HCT116 (cell line): ENCODE data around the gene SLC4A11. TPM values are rescaled to one million over a fixed set of nuclear protein-coding genes. Genes with fewer than 3 reads are reported as not detected.

Experiments used
- ATAC-seq: fragments of 200-7000 bp; cut with Tn5 transposase; 2 replicates; pipeline ENCODE4 v1.9.1; 2020; ENCODE audit warnings: mild to moderate bottlenecking, moderate library complexity
- BruUV-seq: library from RNA; stranded (reverse); fragments of 400-500 nt; replicated peaks from 2 replicates; lab custom pipeline; 2021; lab: Mats Ljungman, UMichigan
- CTCF ChIA-PET: fragments of 300-600 bp; sonication (Branson Sonifier 250); formaldehyde crosslinking; loops from one replicate; lab custom pipeline; 2021; ENCODE audit warnings: antibody characterized with exemption; lab: Charles Lee
- POLR2A ChIA-PET: fragments of 300-600, 350-600 bp; sonication (Branson Sonifier 250); formaldehyde crosslinking; loops from one replicate; lab custom pipeline; 2021; ENCODE audit warnings: antibody characterized with exemption; lab: Charles Lee
- RAD21 ChIA-PET, 2 experiments: fragments of 300-600 bp; sonication (Branson Sonifier 250); formaldehyde crosslinking; loops; one replicate each; lab custom pipeline; 2023; ENCODE audit warnings: low total read pairs in 2 of 2; ENCODE audit not compliant: uncharacterized antibody in 2 of 2, unreplicated experiment in 2 of 2, low non-redundant PET in 1 of 2; lab: Charles Lee
- DNase-seq: peaks from one replicate; pipeline ENCODE4 v3.0.0-alpha.2; 2010; ENCODE audit warnings: low read depth, low spot score
- H2AFZ ChIP-seq: fragments of 200-600 bp; shearing (Covaris generic), sonication (generic); 2 replicates; pipeline ENCODE4 v1.6.1; 2017; ENCODE audit warnings: low read depth, mixed run types, mixed read lengths, antibody characterized with exemption, low read length; ENCODE audit not compliant: poor library complexity, severe bottlenecking
- H3K27ac ChIP-seq: 2 replicates; pipeline ENCODE4 v1.5.1; 2012; ENCODE audit warnings: low read depth, low read length
- H3K27me3 ChIP-seq: fragments of 200-600 bp; sonication (generic); 2 replicates; pipeline ENCODE4 v1.6.1; 2016; ENCODE audit warnings: mixed run types, low read length, mixed read lengths; ENCODE audit not compliant: insufficient read depth
- H3K36me3 ChIP-seq, 2 experiments: fragments of 200-500 bp in 1 of 2; fragments of 200-600 bp in 1 of 2; sonication (Bioruptor generic) in 1 of 2; sonication (generic) in 1 of 2; 2 replicates each; pipeline versions ENCODE4 v1.5.1 to v1.6.1; 2014 to 2016; ENCODE audit warnings: low read length in 2 of 2, inconsistent platforms in 1 of 2, mixed read lengths in 1 of 2, mixed run types in 1 of 2; ENCODE audit not compliant: insufficient read depth in 2 of 2, control insufficient read depth in 1 of 2
- H3K4me1 ChIP-seq, 2 experiments: fragments of 200-600 bp in 1 of 2; sonication (generic) in 1 of 2; 2 replicates each; pipeline versions ENCODE4 v1.5.1 to v1.6.1; 2012 to 2017; ENCODE audit warnings: low read length in 2 of 2, inconsistent platforms in 1 of 2, mild to moderate bottlenecking in 1 of 2, mixed read lengths in 1 of 2, mixed run types in 1 of 2, moderate library complexity in 1 of 2; ENCODE audit not compliant: insufficient read depth in 2 of 2, control insufficient read depth in 1 of 2
- H3K4me2 ChIP-seq: fragments of 200-600 bp; sonication (generic); 2 replicates; pipeline ENCODE4 v1.6.1; 2017; ENCODE audit warnings: mixed run types, low read length, mixed read lengths
- H3K4me3 ChIP-seq, 2 experiments: fragments of 200-600 bp in 1 of 2; sonication (generic) in 1 of 2; replicated peaks in 1 of 2; 2 replicates each; pipeline ENCODE4 v1.5.1; 2011 to 2016; ENCODE audit warnings: low read length in 2 of 2, control low read depth in 1 of 2, low read depth in 1 of 2, mild to moderate bottlenecking in 1 of 2, mixed read lengths in 1 of 2, mixed run types in 1 of 2
- H3K79me2 ChIP-seq: fragments of 200-600 bp; sonication (generic); 2 replicates; pipeline ENCODE4 v1.6.1; 2017; ENCODE audit warnings: mild to moderate bottlenecking, mixed run types, low read length, moderate library complexity, mixed read lengths; ENCODE audit not compliant: insufficient read depth
- H3K9ac ChIP-seq: fragments of 200-600 bp; sonication (generic); 2 replicates; pipeline ENCODE4 v1.6.1; 2016; ENCODE audit warnings: low read length, mixed read lengths
- H3K9me2 ChIP-seq: fragments of 200-600 bp; sonication (generic), shearing (Covaris generic); 2 replicates; pipeline ENCODE4 v1.6.1; 2017; ENCODE audit warnings: mixed run types, mild to moderate bottlenecking, moderate library complexity; ENCODE audit not compliant: insufficient read depth
- H3K9me3 ChIP-seq, 2 experiments: fragments of 200-500 bp in 1 of 2; fragments of 200-600 bp in 1 of 2; sonication (Bioruptor generic) in 1 of 2; sonication (generic) in 1 of 2; 2 replicates each; pipeline ENCODE4 v1.6.1; 2014 to 2017; ENCODE audit warnings: low read length in 2 of 2, mixed read lengths in 2 of 2, inconsistent platforms in 1 of 2, low read depth in 1 of 2, mild to moderate bottlenecking in 1 of 2, mixed run types in 1 of 2, moderate library complexity in 1 of 2; ENCODE audit not compliant: control insufficient read depth in 1 of 2, insufficient read depth in 1 of 2
- H4K20me1 ChIP-seq: fragments of 200-600 bp; sonication (generic), shearing (Covaris generic); 2 replicates; pipeline ENCODE4 v1.6.1; 2017; ENCODE audit warnings: mixed run types, mild to moderate bottlenecking, moderate library complexity; ENCODE audit not compliant: insufficient read depth
- ATF3 ChIP-seq: IDR thresholded peaks from 2 replicates; pipeline ENCODE4 v1.6.1; 2012
- CBX3 ChIP-seq: IDR thresholded peaks from 2 replicates; pipeline ENCODE4 v1.6.1; 2012; ENCODE audit warnings: low read depth
- EZH2 ChIP-seq: fragments of 200-600 bp; sonication (generic); IDR thresholded peaks from 2 replicates; pipeline ENCODE4 v1.6.1; 2017; ENCODE audit warnings: antibody characterized with exemption, mixed run types
- EZH2phosphoT487 ChIP-seq: fragments of 200-600 bp; IDR thresholded peaks from 2 replicates; pipeline ENCODE4 v1.6.1; 2018; ENCODE audit warnings: antibody characterized with exemption, borderline replicate concordance
- FOSL1 ChIP-seq: IDR thresholded peaks from 2 replicates; pipeline ENCODE4 v1.6.1; 2012; ENCODE audit warnings: low read depth
- JUND ChIP-seq: IDR thresholded peaks from 2 replicates; pipeline ENCODE4 v1.6.1; 2012
- MAX ChIP-seq: IDR thresholded peaks from 2 replicates; pipeline ENCODE4 v1.6.1; 2012
- POLR2AphosphoS5 ChIP-seq: IDR thresholded peaks from 2 replicates; pipeline ENCODE4 v1.6.1; 2011; ENCODE audit warnings: mild to moderate bottlenecking, low read depth, low read length, moderate library complexity
- RAD21 ChIP-seq: IDR thresholded peaks from 2 replicates; pipeline ENCODE4 v1.6.1; 2012; ENCODE audit warnings: low read depth, mild to moderate bottlenecking
- REST ChIP-seq: IDR thresholded peaks from 2 replicates; pipeline ENCODE4 v1.6.1; 2012; ENCODE audit warnings: low read depth
- SRF ChIP-seq: IDR thresholded peaks from 2 replicates; pipeline ENCODE4 v1.6.1; 2012; ENCODE audit warnings: low read depth
- TCF7L2 ChIP-seq: IDR thresholded peaks from 2 replicates; pipeline ENCODE4 v1.7.0; 2011; ENCODE audit warnings: borderline replicate concordance, inconsistent platforms; ENCODE audit not compliant: insufficient read depth, insufficient read length; ENCODE audit errors: extremely low read depth
- ZBTB33 ChIP-seq: IDR thresholded peaks from 2 replicates; pipeline ENCODE4 v1.6.1; 2011; ENCODE audit warnings: mild to moderate bottlenecking, low read length, moderate library complexity; ENCODE audit not compliant: insufficient replicate concordance; ENCODE audit errors: extremely low read depth
- ZFX ChIP-seq: fragments of 450-650 bp; IDR thresholded peaks from 2 replicates; pipeline ENCODE4 v1.6.1; 2017
- intact Hi-C: fragments of 100-400 bp; cut with micrococcal nuclease; formaldehyde crosslinking; loops from 2 replicates; pipeline ENCODE4 v1.10.0; 2022
- total RNA-seq: library from RNA; stranded (reverse); gene quantifications from one replicate; pipeline ENCODE4 v1.2.1, GENCODE V29; 2021; ENCODE audit not compliant: unreplicated experiment

The SLC4A11 gene
- total RNA-seq, 1 experiment from 2014 or later = 22.7 TPM

- H3K9me2 ChIP-seq = no peaks in the 10 kb centered on the region
- TF ChIP-seq JUND (peak; percentile 89), FOSL1 (peak; percentile 98), SRF (no peak; the same call in 1 of the 2 replicates)
- H3K27me3 ChIP-seq = no peaks in the 10 kb centered on the region
- no peak overlapping the region for H2AFZ ChIP-seq
- ATAC-seq (peak; percentile 42), DNase-seq (no peak)
- POLR2A ChIA-PET = no interaction called here
- H3K4me3 ChIP-seq = no peak overlapping the region
- no peaks in the 10 kb centered on the region for H3K79me2 ChIP-seq
- no peak overlapping the region for H3K9ac ChIP-seq
- CTCF ChIA-PET = no interaction called here
- H4K20me1 ChIP-seq = no peaks in the 10 kb centered on the region
- peaks cover 25 to 42% of the 10 kb centered on the region in 2 experiments for H3K4me1 ChIP-seq
- peaks cover 0 to 6% of the 10 kb centered on the region in 2 experiments; a peak in 2 of 4 replicates for H3K36me3 ChIP-seq
- BruUV-seq = no TSS peak
- RAD21 ChIA-PET = no interaction called here
- peak overlapping the region; percentile 50 for H3K4me2 ChIP-seq
- no peaks in the 10 kb centered on the region for H3K9me3 ChIP-seq
- peak overlapping the region; percentile 11; the same call in 1 of the 2 replicates for H3K27ac ChIP-seq
- intact Hi-C loops = no loop called here
Observed at GRCh38 chr20:3235666-3236324, 3.2 kb downstream of the SLC4A11 start.

GRCh38 chr20:3233991-3234498 lies 4.9 kb downstream of the SLC4A11 start:
- intact Hi-C loops = no loop called here
- H3K27ac ChIP-seq = no peak overlapping the region
- CTCF ChIA-PET = no interaction called here
- ATAC-seq (no peak), DNase-seq (no peak)
- H3K79me2 ChIP-seq = no peaks in the 10 kb centered on the region
- H3K4me3 ChIP-seq = no peak overlapping the region
- POLR2A ChIA-PET = no interaction called here
- no peaks in the 10 kb centered on the region for H3K27me3 ChIP-seq
- H3K9me2 ChIP-seq = no peaks in the 10 kb centered on the region
- H3K9ac ChIP-seq = no peak overlapping the region
- H2AFZ ChIP-seq = no peak overlapping the region
- H4K20me1 ChIP-seq = no peaks in the 10 kb centered on the region
- no peaks in the 10 kb centered on the region for H3K9me3 ChIP-seq
- H3K4me1 ChIP-seq = peaks cover 23 to 31% of the 10 kb centered on the region in 2 experiments
- BruUV-seq = no TSS peak
- H3K36me3 ChIP-seq = peaks cover 0 to 6% of the 10 kb centered on the region in 2 experiments; a peak in 2 of 4 replicates
- H3K4me2 ChIP-seq = no peak overlapping the region
- RAD21 ChIA-PET = no interaction called here
- TF ChIP-seq REST (no peak), RAD21 (no peak), EZH2 (no peak), FOSL1 (no peak), MAX (no peak), POLR2AphosphoS5 (no peak), ZFX (no peak), JUND (no peak), TCF7L2 (no peak), ZBTB33 (no peak), ATF3 (no peak), EZH2phosphoT487 (no peak), CBX3 (no peak)
